CD4-positive, alpha-beta T cell treated with Interleukin-10 for 1 hour (primary cell): Measurements from ENCODE around the gene MISP3.

ENCODE experiments used
- DNase-seq: peaks from one replicate; pipeline ENCODE4 v3.0.0-alpha.2; 2020

Gene MISP3

GRCh38 chr19:14081797-14082674 is 9.4 kb downstream of the MISP3 start:
- peak; percentile 60 for DNase-seq

DNA sequence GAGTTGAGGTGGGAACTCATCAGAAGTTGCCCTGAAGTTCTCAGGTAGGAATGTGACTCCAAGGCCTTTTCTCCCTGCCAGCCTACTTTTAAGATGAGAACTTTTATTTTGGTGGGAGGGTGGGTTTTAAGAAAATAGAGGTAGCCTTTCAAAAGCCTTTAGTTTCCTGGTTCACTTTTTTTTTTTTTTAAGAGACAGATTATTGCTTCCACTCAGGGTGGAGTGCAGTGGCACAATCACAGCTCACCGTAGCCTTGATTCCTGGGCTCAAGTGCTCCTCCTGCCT is 10.0 kb downstream of the MISP3 start:
- DNase-seq, result no peak

DNA sequence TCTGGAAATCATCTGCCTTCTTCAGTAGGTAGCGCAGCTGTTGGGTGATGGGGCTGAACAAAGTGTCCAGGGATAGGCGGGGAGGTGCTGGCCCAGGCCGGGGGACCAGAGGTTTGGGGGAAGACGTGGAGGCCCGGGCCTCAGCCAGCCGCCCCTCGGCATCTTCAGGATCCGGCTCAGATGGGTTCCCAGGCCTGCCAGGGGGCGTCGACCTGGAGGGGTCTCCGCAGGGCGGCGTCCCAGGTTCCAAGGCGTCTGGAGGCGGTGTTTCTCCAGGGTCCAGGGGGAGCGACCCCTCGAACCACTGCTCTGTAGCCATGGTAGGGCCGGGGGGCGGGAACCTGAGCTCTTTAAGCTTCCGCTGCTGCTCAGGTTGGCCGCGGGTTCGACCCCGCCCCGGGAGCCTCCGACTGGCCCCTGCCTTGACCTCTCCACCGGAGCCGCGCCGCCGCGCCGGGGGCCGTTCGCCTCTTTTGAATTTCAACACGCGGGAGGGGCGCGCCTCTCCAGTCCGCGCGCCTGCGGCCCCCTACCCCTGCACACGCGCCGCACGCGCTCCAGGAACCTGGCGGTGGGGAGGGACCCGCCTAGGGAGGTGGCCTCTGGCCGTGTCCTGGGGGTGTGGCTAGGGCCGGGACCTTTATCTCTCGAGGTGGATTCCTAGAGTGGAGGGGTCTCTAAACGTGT is 12.9 kb downstream of the MISP3 start, which contains the start of gene C19orf67:
Gene C19orf67 (minus strand): TSS at position 475 of the 687 bp plus-strand sequence. CDS start 156 bp downstream, at position 319.
- DNase-seq, result no peak

DNA sequence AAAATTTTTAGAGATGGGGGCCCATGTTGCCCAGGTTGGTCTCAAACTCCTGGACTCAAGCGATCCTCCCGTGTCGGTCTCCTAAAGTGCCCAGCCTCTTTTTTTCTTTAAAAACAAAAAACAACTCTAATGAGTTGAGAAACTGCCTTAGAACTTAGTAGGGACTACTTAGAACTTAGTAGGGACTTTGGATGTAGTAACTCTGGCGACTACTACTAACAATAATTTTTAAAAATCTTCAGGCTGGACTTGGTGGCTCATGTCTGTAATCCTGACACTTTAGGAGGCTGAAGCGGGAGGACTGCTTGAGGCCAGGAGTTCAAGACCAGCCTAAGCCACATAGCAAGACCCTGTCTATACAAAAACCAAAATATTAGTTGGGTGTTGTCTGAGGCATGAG is 13.5 kb downstream of the MISP3 start:
- DNase-seq, result no peak

DNA sequence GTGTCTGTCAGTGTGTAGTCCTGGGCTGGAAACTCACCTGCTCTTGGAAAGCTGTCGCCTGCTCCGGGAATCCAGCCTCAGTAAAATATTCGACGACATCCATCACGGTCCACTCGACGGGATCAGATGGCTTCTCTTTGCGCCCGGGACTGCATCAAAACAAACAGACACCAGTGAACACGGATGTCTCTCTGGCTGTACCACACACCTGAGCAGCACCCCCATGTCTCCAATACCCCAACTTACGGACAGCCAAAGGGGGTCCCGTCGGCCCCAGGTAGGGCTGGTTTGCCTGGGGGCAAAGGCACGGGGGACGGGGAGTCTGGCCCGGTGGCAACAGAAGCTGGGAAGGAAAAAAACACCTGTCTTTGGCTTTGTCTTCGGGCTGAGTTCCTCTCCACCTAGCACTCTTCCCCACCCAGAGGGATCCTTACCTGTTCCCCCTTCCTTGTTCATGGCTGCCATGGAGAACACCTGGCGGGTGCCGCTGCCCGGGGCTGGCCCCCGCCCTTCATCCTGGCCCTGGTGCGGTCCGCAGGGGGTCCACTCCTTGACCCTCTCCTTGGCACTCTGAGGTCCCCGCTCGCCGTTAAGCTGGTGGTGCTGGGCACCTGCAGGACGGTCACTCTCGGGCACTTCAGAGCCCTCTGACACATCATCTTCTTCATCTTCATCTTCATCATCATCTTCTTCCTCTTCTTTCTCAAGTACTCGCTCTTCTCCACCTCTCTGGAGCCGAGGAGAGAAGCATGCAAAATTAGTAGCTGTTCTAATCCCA is 16.2 kb downstream of the MISP3 start:
- no peak for DNase-seq

- peak; percentile 35 for DNase-seq
Measured at GRCh38 chr19:14089412-14089661, 16.8 kb downstream of the MISP3 start.

DNA sequence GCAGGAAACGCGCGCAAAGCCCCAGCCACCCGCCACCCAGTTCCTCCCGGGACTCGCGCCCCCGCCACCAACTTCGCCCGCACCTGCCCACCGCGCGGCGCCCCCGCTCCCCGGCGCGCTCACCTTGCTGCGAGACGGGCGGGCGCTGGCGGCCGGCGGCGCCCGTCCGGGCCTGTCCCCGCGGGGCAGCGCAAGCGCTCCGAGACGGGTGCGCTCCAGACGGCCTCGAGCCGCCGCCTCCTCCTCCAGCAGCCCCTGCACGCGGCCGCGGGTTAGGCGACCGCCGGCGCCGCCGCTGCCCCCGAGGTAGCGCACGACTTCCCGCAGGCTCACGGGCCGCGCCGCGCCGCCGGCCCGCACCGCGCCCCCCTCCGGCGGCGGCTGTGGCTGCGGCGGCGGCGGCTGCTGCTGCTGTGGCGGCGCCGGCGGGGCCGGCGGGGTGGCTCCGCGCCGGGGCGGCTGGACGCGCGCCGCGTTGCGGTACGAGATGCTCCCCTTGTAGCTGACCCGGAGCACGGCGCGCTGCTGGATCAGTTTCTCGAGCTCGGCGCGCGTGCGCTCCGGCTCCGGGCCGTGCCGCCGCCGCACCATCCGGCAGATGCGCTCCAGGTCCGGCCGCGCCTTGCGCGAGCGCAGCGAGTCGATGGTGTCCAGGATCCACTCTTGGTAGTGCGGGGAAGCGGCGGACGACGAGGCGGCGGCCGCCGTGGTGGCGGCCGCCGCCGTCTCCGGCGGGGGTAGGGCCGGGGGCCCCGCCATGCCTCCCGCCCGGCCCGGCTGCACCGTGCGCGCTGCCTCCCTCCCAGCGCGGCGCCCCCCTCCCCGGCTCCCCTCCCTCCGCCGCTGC is 17.3 kb downstream of the MISP3 start:
- DNase-seq, result peak; percentile 44

DNA sequence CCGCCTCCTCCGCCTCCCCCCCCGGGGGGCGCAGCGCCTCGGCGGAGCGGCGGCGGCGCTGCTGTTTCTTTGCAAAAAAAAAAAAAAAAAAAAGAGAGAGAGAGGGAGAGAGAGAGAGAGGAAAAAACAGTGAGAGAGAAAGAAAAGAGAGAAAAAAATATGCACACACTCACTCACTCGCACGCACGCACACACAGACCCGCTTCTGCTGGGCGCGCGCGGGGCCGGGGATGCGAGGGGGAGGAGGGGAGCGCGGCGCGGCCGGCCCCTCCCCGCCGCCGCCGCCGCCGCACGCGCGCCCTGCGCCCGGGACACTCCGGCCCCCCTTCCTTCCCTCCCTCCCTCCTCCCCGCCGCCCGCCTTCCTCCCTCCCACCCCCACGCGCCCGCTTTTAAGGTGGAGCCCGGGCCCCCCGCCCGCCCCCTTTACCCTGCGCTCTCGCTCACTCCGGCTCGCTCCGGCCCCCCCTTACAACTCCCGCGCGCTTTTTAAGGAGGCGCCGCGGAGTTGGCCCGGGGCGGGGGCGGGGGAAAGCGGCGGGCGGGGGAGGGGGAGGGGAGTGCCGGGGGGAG is 18.0 kb downstream of the MISP3 start, which contains the start of gene SAMD1:
Gene SAMD1 (minus strand): TSS at position 243 of the 572 bp plus-strand sequence.
- peak; percentile 90 for DNase-seq

DNA sequence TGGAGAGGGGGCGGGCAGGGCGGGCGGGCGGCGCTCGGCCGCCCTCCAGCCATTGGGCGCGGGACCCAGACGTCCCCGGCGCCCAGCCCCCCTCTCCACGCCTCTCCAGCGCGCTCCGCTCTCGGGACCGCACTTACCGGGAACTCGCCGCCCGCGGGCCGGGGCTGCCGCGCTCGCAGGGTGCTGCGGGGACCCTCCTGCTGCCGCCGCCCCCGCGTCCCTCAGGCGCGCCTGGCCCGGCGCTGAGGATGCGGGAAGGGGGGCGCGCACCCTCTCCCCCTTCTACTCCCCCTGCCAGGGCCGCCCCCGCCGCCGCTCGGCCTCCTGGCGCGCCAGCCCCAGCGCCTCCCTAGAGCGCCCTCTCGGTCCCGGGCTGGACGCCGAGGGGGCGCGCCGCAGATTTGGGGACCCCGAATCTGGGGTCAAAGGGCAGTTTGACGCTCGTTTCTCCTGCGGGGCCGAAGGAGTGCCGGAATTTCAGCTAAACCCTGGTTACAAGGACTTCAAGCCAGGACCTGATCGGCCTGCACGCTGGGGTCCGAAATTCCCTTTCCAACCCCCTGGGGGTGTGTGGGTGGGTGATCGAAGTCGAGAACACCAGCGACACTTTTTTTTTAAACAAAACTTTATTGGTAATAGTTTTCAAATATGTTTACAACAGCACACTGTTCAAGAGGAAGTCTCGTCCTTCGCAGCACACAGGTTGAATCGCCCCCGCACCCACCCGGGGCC is 18.7 kb downstream of the MISP3 start:
- DNase-seq, result peak; percentile 69

GRCh38 chr19:14091813-14092462 is 19.4 kb downstream of the MISP3 start:
- DNase-seq, result no peak

DNA sequence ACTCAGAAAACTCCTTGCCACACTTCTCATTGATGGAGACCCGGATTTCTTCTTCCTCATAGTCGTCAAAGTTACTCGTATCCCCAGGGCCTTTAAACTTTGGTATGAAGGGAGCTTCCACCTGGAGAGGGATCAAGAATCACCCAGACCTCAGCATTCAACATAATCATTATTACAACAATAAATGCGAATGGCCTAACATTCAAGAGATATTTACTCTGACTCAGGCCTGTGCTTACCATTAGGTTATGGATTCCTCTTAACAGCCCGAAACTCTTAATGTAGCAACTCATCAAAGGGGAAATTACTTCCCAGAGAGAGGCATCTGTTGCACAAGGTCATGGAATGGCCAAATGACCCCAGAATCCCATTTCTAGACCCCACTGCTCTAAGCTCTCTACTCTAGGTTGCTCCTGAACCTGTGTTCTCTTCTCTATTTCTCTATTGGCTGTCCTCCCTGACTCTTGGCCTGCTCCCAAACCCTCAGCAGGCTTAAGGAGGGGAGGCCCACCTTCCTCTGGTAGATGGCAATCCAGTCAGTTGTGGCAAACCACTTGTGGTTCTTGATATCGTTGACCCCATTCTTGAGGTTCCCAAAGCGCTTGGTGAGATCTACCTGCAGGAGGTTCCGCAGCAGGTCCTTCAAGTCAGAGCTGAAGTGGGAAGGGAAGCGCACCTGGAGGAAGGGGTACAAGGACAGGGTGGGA is 20.7 kb downstream of the MISP3 start:
- no peak for DNase-seq

- DNase-seq, result no peak
Measured at GRCh38 chr19:14094854-14095253, 22.3 kb downstream of the MISP3 start.

GRCh38 chr19:14096272-14096992 is 23.8 kb downstream of the MISP3 start:
- DNase-seq, result no peak

GRCh38 chr19:14097532-14098151 is 25.1 kb downstream of the MISP3 start:
- DNase-seq, result no peak

GRCh38 chr19:14101003-14101545 is 28.5 kb downstream of the MISP3 start:
- no peak for DNase-seq

DNA sequence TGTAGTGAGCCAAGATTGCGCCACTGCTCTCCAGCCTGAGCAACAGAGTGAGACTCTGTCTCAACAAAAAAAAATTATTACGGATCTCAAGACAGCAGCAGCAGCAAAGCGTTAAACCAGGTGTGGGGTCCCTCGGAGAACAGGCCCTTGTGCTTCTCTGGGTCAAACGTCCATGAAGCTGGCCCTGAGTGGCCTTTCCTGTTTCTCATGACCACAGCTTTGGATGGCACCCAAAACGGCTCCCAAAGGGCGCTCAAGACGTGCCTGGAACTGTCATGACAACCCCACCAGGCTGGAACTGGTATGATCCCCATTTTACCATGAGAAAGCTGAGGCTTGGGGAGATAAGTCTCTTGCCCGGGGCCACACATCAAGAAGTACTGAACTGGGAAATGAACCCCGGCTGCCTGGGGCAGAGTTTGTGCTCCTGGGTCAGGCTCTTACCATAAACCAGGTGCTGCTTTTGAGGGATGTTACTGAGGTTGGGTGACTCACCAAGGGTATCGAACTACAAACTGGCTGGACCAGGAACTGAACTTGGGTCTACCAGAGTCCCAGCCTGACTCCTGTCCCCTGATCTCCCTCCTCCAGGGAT is 29.6 kb downstream of the MISP3 start:
- DNase-seq, result no peak

DNA sequence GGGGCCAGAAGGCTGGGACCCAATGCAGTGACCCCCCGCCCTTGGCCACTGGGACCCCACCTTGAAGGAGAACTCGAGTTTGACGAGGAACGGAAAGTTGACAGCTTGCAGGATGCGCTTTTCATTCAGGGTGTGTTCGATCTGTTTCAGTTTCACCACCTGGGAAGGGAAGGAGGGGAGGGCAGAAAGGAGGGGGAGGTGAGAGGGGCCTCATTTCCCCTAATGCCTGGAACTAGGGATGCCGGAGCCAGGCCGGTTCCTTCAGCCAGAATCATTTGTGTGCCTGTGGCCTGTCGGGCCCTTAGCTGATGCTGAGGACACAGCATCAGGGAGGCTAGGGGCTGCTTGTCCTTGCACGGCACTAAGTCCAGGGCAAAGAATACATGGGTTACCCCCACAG is 30.2 kb downstream of the MISP3 start:
- DNase-seq, result no peak

DNA sequence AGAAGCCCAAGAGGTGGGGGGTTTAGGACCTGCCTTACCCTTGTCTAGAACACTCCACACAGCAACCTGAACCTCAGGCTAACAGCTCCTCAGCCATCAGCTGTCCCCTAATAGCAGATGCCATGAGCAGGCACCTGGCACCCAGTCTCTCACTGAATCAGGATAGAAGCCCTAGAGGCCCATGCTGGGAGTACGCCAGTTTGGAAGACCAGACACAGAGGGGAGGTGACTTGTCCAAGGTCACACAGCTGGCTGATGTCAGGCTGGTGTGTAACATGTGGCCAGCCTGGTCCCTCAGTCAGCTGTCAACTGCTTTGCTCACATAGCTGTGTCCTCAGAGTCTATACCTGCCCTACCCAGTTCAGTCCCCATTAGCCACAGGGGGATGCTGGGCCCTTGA is 30.7 kb downstream of the MISP3 start:
- DNase-seq, result no peak

DNA sequence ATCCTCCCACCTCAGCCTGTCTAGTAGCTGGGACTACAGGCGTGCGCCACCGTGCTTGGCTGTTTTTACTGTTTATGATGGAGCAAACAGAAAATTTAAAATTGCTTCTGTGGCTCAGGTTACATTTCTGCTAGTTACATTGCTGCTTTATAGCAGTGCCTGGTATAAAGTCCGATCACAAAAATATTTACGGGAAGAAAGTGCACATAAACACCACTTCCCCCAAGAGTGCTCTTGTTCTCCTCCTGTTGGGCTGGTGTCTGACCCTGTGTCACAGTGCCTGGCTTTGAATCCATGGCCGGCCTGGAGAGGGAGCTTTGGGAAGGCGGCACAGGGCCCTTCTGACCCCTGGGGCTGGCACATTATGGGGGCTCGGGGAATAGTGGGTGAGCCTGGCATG is 33.1 kb downstream of the MISP3 start:
- no peak for DNase-seq
